ENCODE results near the gene MLF2. TPM values are rescaled to one million over a fixed set of nuclear protein-coding genes. Genes with fewer than 3 reads are reported as not detected.

MLF2 gene
- total RNA-seq, 1 experiment from 2014 or later = 303 TPM

- TF ChIP-seq CTCF (IDR thresholded peaks at IDR 0.05; ENCODE audit: insufficient read depth in 1 of 2, low read depth in 1 of 2, low read length in 1 of 2, severe bottlenecking in 1 of 2, unreplicated experiment in 1 of 2) = no peak
- peaks cover 6% of the 10 kb centered on the region for H3K36me3 Mint-ChIP-seq (ENCODE audit: insufficient read depth, unreplicated experiment)
- peak in 1 of 2 experiments; percentile 47 for DNase-seq
- H3K4me3 ChIP-seq (ENCODE audit: low read depth, low read length) = peak overlapping the region; percentile 48
- ChIA-PET POLR2A (no interaction called here), CTCF (interaction anchor here (0.6 to 1.3 kb wide), 6 partner anchors 11 to 146 kb away, joined by 3 to 6 read pairs (median 4); partner anchors contain the start of genes COPS7A and ZNF384)
- H3K4me1 ChIP-seq = peaks cover 5% of the 10 kb centered on the region
- H3K4me1 Mint-ChIP-seq (ENCODE audit: low read depth, unreplicated experiment) = peaks cover 10% of the 10 kb centered on the region
- no TSS peak for BruUV-seq (replicated peaks)
- no peak overlapping the region for H3K27ac Mint-ChIP-seq (ENCODE audit: unreplicated experiment)
- H3K4me3 Mint-ChIP-seq (ENCODE audit: unreplicated experiment) = peak overlapping the region; percentile 50
- no peaks in the 10 kb centered on the region for H3K9me3 Mint-ChIP-seq (ENCODE audit: unreplicated experiment)
- H3K27me3 Mint-ChIP-seq (ENCODE audit: insufficient read depth, unreplicated experiment) = peaks cover 45% of the 10 kb centered on the region
- H3K9me3 ChIP-seq = no peaks in the 10 kb centered on the region
- no peaks in the 10 kb centered on the region for H3K36me3 ChIP-seq (ENCODE audit: control insufficient read depth, insufficient read depth, low read length)
- intact Hi-C loops (cut with micrococcal nuclease; ENCODE audit: unreplicated experiment) = loop anchor here (2.0 to 5.0 kb wide), 2 partner anchors 37 to 148 kb away; partner anchors contain the start of gene ING4
- peaks cover 5% of the 10 kb centered on the region for H3K27me3 ChIP-seq (replicated peaks; ENCODE audit: control insufficient read depth, insufficient read depth, low read length)
These were observed 52.8 kb downstream of the MLF2 start for GRCh38 chr12:6699989-6700645.

- Mint-ChIP-seq H3K27me3 (ENCODE audit: insufficient read depth, unreplicated experiment) (peaks cover 47% of the 10 kb centered on the region), H3K9me3 (ENCODE audit: unreplicated experiment) (no peaks in the 10 kb centered on the region), H3K36me3 (ENCODE audit: insufficient read depth, unreplicated experiment) (peaks cover 6% of the 10 kb centered on the region), H3K27ac (ENCODE audit: unreplicated experiment) (no peak overlapping the region), H3K4me3 (ENCODE audit: unreplicated experiment) (peak overlapping the region; percentile 50), H3K4me1 (ENCODE audit: low read depth, unreplicated experiment) (peaks cover 12% of the 10 kb centered on the region)
- CTCF ChIA-PET = interaction anchor here (0.6 to 1.3 kb wide), 7 partner anchors 10 to 145 kb away, joined by 3 to 6 read pairs (median 4); partner anchors contain the start of genes COPS7A and ZNF384
- no peak overlapping the region for H3K4me3 ChIP-seq (ENCODE audit: low read depth, low read length)
- no peak for DNase-seq
- POLR2A ChIA-PET = interaction anchor here (0.6 kb wide), 1 partner anchor 10 kb away, joined by 11 read pairs; the partner anchor contains the start of gene ZNF384
- TF ChIP-seq CTCF (IDR thresholded peaks at IDR 0.05; ENCODE audit: insufficient read depth in 1 of 2, low read depth in 1 of 2, low read length in 1 of 2, severe bottlenecking in 1 of 2, unreplicated experiment in 1 of 2) = no peak
- peaks cover 5% of the 10 kb centered on the region for H3K4me1 ChIP-seq
- intact Hi-C loops (cut with micrococcal nuclease; ENCODE audit: unreplicated experiment) = loop anchor here (2.0 to 5.0 kb wide), 2 partner anchors 37 to 147 kb away; partner anchors contain the start of gene ING4
- no peaks in the 10 kb centered on the region for H3K36me3 ChIP-seq (ENCODE audit: control insufficient read depth, insufficient read depth, low read length)
- peaks cover 5% of the 10 kb centered on the region for H3K27me3 ChIP-seq (replicated peaks; ENCODE audit: control insufficient read depth, insufficient read depth, low read length)
- no peaks in the 10 kb centered on the region for H3K9me3 ChIP-seq
- no TSS peak for BruUV-seq (replicated peaks)
These were observed 53.5 kb downstream of the MLF2 start for GRCh38 chr12:6699259-6699988.

GRCh38 chr12:6698352-6699046 lies 54.4 kb downstream of the MLF2 start:
- CTCF ChIA-PET = interaction anchor here (0.6 to 1.3 kb wide), 9 partner anchors 9 to 160 kb away, joined by 3 to 15 read pairs (median 3); partner anchors contain the start of genes COPS7A and ZNF384
- peaks cover 53% of the 10 kb centered on the region for H3K27me3 Mint-ChIP-seq (ENCODE audit: insufficient read depth, unreplicated experiment)
- intact Hi-C loops (cut with micrococcal nuclease; ENCODE audit: unreplicated experiment) = loop anchor here (1.0 to 5.0 kb wide), 5 partner anchors 9 to 146 kb away; partner anchors contain the start of genes ING4 and ZNF384

More at GRCh38 chr12:6698352-6699046, 54.4 kb downstream of the MLF2 start:
- POLR2A ChIA-PET = interaction anchor here (0.8 to 1.0 kb wide), 2 partner anchors 9 to 26 kb away, joined by 3 to 4 read pairs; partner anchors contain the start of genes COPS7A and ZNF384
- Histone ChIP-seq H3K9me3 (no peaks in the 10 kb centered on the region), H3K4me3 (ENCODE audit: low read depth, low read length) (no peak overlapping the region), H3K36me3 (ENCODE audit: control insufficient read depth, insufficient read depth, low read length) (no peaks in the 10 kb centered on the region), H3K27me3 (replicated peaks; ENCODE audit: control insufficient read depth, insufficient read depth, low read length) (peaks cover 5% of the 10 kb centered on the region), H3K4me1 (peaks cover 5% of the 10 kb centered on the region)
- no peak for DNase-seq
- no peak for TF ChIP-seq CTCF (IDR thresholded peaks at IDR 0.05; ENCODE audit: insufficient read depth in 1 of 2, low read depth in 1 of 2, low read length in 1 of 2, severe bottlenecking in 1 of 2, unreplicated experiment in 1 of 2)
- Mint-ChIP-seq H3K27ac (ENCODE audit: unreplicated experiment) (no peak overlapping the region), H3K4me3 (ENCODE audit: unreplicated experiment) (no peak overlapping the region), H3K4me1 (ENCODE audit: low read depth, unreplicated experiment) (peaks cover 11% of the 10 kb centered on the region), H3K36me3 (ENCODE audit: insufficient read depth, unreplicated experiment) (peaks cover 6% of the 10 kb centered on the region), H3K9me3 (ENCODE audit: unreplicated experiment) (no peaks in the 10 kb centered on the region)
- no TSS peak for BruUV-seq (replicated peaks)
